ENCODE data around the gene ARSB. TPM values are rescaled to one million over a fixed set of nuclear protein-coding genes. Genes with fewer than 3 reads are reported as not detected.

ARSB gene
- total RNA-seq, 1 experiment from 2014 or later, result 8.4 TPM

- no peaks in the 10 kb centered on the region for H3K27me3 ChIP-seq (ENCODE audit: insufficient read depth, low read depth)
- intact Hi-C loops (cut with micrococcal nuclease; ENCODE audit: unreplicated experiment), result no loop called here
- TF ChIP-seq CTCF (conservative IDR thresholded peaks at IDR 0.05) (no peak), EZH2 (IDR thresholded peaks at IDR 0.05; ENCODE audit: low read depth) (no peak)
- H3K4me2 ChIP-seq, result no peak overlapping the region
- no peak for DNase-seq
- BruUV-seq (replicated peaks), result no TSS peak
- ChIA-PET CTCF (interaction anchor here (0.8 kb wide), 1 partner anchor 8 kb away, joined by 4 read pairs; no protein-coding TSS in a partner anchor), POLR2A (ENCODE audit: unreplicated experiment) (no interaction called here)
- H3F3A ChIP-seq (ENCODE audit: insufficient read depth, low read depth), result no peaks in the 10 kb centered on the region
- H3K79me2 ChIP-seq (ENCODE audit: low read depth), result no peaks in the 10 kb centered on the region
- no peaks in the 10 kb centered on the region for H4K20me1 ChIP-seq (ENCODE audit: insufficient read depth)
- no peaks in the 10 kb centered on the region for H3K36me3 ChIP-seq (ENCODE audit: low read depth)
- H3K4me3 ChIP-seq, result no peak overlapping the region
- no peaks in the 10 kb centered on the region for H3K4me1 ChIP-seq (replicated peaks; ENCODE audit: insufficient read depth)
- no peaks in the 10 kb centered on the region for H3K9me2 ChIP-seq (ENCODE audit: insufficient read depth)
- H3K9me3 ChIP-seq (ENCODE audit: insufficient read depth, low read depth), result no peaks in the 10 kb centered on the region
- no peak overlapping the region for H3K27ac ChIP-seq
- H2AFZ ChIP-seq, result no peak overlapping the region
Measured at GRCh38 chr5:78974011-78974410, 11.1 kb downstream of the ARSB start.

- H3F3A ChIP-seq (ENCODE audit: insufficient read depth, low read depth), result no peaks in the 10 kb centered on the region
- H3K9me2 ChIP-seq (ENCODE audit: insufficient read depth), result no peaks in the 10 kb centered on the region
- no peaks in the 10 kb centered on the region for H3K79me2 ChIP-seq (ENCODE audit: low read depth)
- TF ChIP-seq EZH2 (IDR thresholded peaks at IDR 0.05; ENCODE audit: low read depth) (no peak), CTCF (conservative IDR thresholded peaks at IDR 0.05) (no peak)
- POLR2A ChIA-PET (ENCODE audit: unreplicated experiment), result no interaction called here
- no peak overlapping the region for H3K4me2 ChIP-seq
- no peak overlapping the region for H2AFZ ChIP-seq
- intact Hi-C loops (cut with micrococcal nuclease; ENCODE audit: unreplicated experiment), result no loop called here
- no TSS peak for BruUV-seq (replicated peaks)
- no peaks in the 10 kb centered on the region for H3K9me3 ChIP-seq (ENCODE audit: insufficient read depth, low read depth)
- H3K4me1 ChIP-seq (replicated peaks; ENCODE audit: insufficient read depth), result no peaks in the 10 kb centered on the region
- DNase-seq, result no peak
- H3K4me3 ChIP-seq, result no peak overlapping the region
- no peaks in the 10 kb centered on the region for H3K36me3 ChIP-seq (ENCODE audit: low read depth)
- H4K20me1 ChIP-seq (ENCODE audit: insufficient read depth), result no peaks in the 10 kb centered on the region
- H3K27me3 ChIP-seq (ENCODE audit: insufficient read depth, low read depth), result no peaks in the 10 kb centered on the region
- H3K27ac ChIP-seq, result no peak overlapping the region
- CTCF ChIA-PET, result no interaction called here
Measured at GRCh38 chr5:78972654-78973428, 12.3 kb downstream of the ARSB start.

GRCh38 chr5:78971998-78972397 lies 13.1 kb downstream of the ARSB start:
- TF ChIP-seq CTCF (conservative IDR thresholded peaks at IDR 0.05), result no peak
- no peak for TF ChIP-seq EZH2 (IDR thresholded peaks at IDR 0.05; ENCODE audit: low read depth)
- Histone ChIP-seq H3K4me3 (no peak overlapping the region), H3K4me1 (replicated peaks; ENCODE audit: insufficient read depth) (no peaks in the 10 kb centered on the region), H3K27me3 (ENCODE audit: insufficient read depth, low read depth) (no peaks in the 10 kb centered on the region), H3K79me2 (ENCODE audit: low read depth) (no peaks in the 10 kb centered on the region), H3K9me3 (ENCODE audit: insufficient read depth, low read depth) (no peaks in the 10 kb centered on the region), H3K9me2 (ENCODE audit: insufficient read depth) (no peaks in the 10 kb centered on the region), H3K27ac (no peak overlapping the region), H2AFZ (no peak overlapping the region), H3F3A (ENCODE audit: insufficient read depth, low read depth) (no peaks in the 10 kb centered on the region), H4K20me1 (ENCODE audit: insufficient read depth) (no peaks in the 10 kb centered on the region), H3K4me2 (no peak overlapping the region), H3K36me3 (ENCODE audit: low read depth) (no peaks in the 10 kb centered on the region)
- DNase-seq, result no peak
- ChIA-PET CTCF (no interaction called here), POLR2A (ENCODE audit: unreplicated experiment) (no interaction called here)
- intact Hi-C loops (cut with micrococcal nuclease; ENCODE audit: unreplicated experiment), result no loop called here
- BruUV-seq (replicated peaks), result no TSS peak

Data from PC-9 (cell line).